ENCODE measurements around the gene SLC22A25.

DNA sequence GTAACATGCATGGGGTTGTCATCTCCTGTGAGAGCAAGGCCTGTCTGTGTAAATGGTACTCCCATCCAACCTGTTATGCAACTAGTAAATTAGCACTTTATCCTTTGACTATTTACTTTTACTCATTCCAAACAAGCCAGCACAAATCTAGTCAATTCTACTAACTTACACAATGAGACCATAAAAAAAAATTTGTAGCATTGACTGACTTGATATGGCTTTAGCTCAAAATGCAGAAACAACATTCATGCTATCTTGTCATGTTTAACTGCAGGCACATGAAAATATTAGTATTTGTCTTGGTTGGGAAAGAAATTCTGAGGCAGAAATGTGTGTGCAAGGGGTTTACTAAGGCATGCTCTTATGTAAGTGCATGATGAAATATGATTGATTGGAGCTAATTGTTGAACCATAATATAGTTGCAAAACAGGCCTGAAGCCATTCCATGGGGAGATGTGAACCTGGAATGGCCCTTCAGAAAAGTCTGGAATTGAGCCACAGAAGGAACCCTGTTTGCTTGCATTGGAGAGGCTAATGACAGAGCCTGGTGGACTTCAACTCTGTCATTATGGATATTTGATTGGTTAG is 2.5 kb downstream of the SLC22A25 start:
- no peak for TF ChIP-seq POLR2A (IDR thresholded peaks at IDR 0.05)
- TF ChIP-seq, protein P1, sequence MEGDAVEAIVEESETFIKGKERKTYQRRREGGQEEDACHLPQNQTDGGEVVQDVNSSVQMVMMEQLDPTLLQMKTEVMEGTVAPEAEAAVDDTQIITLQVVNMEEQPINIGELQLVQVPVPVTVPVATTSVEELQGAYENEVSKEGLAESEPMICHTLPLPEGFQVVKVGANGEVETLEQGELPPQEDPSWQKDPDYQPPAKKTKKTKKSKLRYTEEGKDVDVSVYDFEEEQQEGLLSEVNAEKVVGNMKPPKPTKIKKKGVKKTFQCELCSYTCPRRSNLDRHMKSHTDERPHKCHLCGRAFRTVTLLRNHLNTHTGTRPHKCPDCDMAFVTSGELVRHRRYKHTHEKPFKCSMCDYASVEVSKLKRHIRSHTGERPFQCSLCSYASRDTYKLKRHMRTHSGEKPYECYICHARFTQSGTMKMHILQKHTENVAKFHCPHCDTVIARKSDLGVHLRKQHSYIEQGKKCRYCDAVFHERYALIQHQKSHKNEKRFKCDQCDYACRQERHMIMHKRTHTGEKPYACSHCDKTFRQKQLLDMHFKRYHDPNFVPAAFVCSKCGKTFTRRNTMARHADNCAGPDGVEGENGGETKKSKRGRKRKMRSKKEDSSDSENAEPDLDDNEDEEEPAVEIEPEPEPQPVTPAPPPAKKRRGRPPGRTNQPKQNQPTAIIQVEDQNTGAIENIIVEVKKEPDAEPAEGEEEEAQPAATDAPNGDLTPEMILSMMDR (IDR thresholded peaks at IDR 0.05 in 8 of 11, conservative IDR thresholded peaks at IDR 0.05 in 3 of 11), result no peak
